ENCODE results near the gene KRT33A. TPM values are rescaled to one million over a fixed set of nuclear protein-coding genes. Genes with fewer than 3 reads are reported as not detected.

The KRT33A gene
- total RNA-seq, 3 donors from 2014 or later (not counting 1 experiment from before 2014, with no cell fraction given), result not detected

DNA sequence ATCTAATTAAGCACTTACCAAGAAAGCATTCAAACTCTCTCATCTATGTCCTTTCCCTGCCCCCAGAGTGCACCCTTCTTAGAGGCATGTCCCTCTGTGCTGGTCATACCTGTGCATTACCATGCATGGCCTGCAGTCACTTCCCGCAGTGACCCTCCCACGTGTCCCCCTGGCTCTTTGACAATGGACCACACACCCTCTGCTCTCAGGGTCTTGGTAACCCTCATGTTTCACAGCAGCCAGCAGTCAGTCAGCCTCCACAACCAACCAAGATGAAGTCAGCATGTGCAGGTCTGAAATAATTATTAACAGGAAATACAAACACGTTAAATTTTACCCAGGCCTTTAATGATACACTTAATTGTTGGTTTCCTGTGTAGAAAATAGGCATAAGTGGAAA, 10.1 kb downstream of the KRT33A start:
- Mint-ChIP-seq H3K9me3 (peaks cover 0 to 5% of the 10 kb centered on the region in 2 donors), H3K36me3 (peaks cover 12% of the 10 kb centered on the region), H3K27me3 (ENCODE audit: low read depth in 2 of 2) (peaks cover 0 to 8% of the 10 kb centered on the region in 2 donors), H3K4me1 (peaks cover 36 to 41% of the 10 kb centered on the region in 2 donors), H3K27ac (peak overlapping the region; percentile 5 to 10), H3K4me3 (no peak overlapping the region)
- Histone ChIP-seq H3K27ac (ENCODE audit: low read length) (peak overlapping the region; percentile 84), H3K27me3 (ENCODE audit: control insufficient read depth, insufficient read depth, low read length) (no peaks in the 10 kb centered on the region), H3K4me3 (ENCODE audit: low read length) (no peak overlapping the region), H3K9me3 (ENCODE audit: control insufficient read depth, insufficient read depth, low read length) (peaks cover 9% of the 10 kb centered on the region), H3K4me1 (ENCODE audit: control insufficient read depth, insufficient read depth, low read length) (peaks cover 41% of the 10 kb centered on the region), H3K36me3 (ENCODE audit: control insufficient read depth, insufficient read depth, low read length) (no peaks in the 10 kb centered on the region)
- TF ChIP-seq, protein P1, sequence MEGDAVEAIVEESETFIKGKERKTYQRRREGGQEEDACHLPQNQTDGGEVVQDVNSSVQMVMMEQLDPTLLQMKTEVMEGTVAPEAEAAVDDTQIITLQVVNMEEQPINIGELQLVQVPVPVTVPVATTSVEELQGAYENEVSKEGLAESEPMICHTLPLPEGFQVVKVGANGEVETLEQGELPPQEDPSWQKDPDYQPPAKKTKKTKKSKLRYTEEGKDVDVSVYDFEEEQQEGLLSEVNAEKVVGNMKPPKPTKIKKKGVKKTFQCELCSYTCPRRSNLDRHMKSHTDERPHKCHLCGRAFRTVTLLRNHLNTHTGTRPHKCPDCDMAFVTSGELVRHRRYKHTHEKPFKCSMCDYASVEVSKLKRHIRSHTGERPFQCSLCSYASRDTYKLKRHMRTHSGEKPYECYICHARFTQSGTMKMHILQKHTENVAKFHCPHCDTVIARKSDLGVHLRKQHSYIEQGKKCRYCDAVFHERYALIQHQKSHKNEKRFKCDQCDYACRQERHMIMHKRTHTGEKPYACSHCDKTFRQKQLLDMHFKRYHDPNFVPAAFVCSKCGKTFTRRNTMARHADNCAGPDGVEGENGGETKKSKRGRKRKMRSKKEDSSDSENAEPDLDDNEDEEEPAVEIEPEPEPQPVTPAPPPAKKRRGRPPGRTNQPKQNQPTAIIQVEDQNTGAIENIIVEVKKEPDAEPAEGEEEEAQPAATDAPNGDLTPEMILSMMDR (IDR thresholded peaks at IDR 0.05), result no peak
- 83% methylated on average over 2 of the region's 3 CpGs for WGBS (ENCODE audit: insufficient coverage)
- intact Hi-C loops (cut with micrococcal nuclease), result no loop called here
- DNase-seq, result no peak
- no peak for ATAC-seq

DNA sequence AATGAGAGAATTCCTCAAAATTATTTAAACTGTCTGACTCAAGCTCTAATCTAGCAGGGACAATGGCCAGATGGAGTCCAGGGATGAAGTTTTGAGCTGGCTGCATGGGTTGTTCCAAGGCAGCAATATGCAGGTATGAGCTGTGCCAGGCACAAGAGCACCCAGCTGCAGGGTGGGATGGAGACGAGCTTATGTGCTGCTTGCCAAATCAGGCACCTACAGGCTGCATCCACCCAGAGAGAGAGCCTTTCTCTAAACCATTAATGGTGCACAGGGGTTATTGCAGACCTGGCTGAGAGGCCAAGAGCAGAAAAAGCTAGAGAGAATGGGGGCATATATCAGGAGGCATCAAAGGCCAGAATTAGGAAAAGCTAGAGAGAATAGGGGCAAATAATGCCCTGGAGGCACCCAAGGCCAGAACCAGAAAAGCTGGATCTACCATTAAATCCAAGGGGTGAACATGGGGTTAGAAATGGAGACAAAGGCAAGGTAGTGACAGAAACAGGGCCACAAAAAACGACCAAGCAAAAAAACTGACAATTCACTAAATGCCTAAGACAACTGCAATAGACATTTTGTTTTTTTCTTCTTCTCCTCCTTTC, 11.0 kb downstream of the KRT33A start:
- H3K9me3 ChIP-seq (ENCODE audit: control insufficient read depth, insufficient read depth, low read length), result peaks cover 9% of the 10 kb centered on the region
- TF ChIP-seq, protein P1 (IDR thresholded peaks at IDR 0.05), result no peak
- peak overlapping the region; percentile 84 for H3K27ac ChIP-seq (ENCODE audit: low read length)
- intact Hi-C loops (cut with micrococcal nuclease), result no loop called here
- DNase-seq, result no peak
- no peak for ATAC-seq
- Mint-ChIP-seq H3K4me1 (peaks cover 36 to 49% of the 10 kb centered on the region in 2 donors), H3K9me3 (peaks cover 0 to 5% of the 10 kb centered on the region in 2 donors), H3K27me3 (ENCODE audit: low read depth in 2 of 2) (peaks cover 0 to 10% of the 10 kb centered on the region in 2 donors), H3K27ac (peak overlapping the region; percentile 10 to 60), H3K36me3 (peaks cover 12% of the 10 kb centered on the region), H3K4me3 (peak overlapping the region; percentile 37)
- H3K4me1 ChIP-seq (ENCODE audit: control insufficient read depth, insufficient read depth, low read length), result peaks cover 49% of the 10 kb centered on the region
- no peaks in the 10 kb centered on the region for H3K27me3 ChIP-seq (ENCODE audit: control insufficient read depth, insufficient read depth, low read length)
- no peaks in the 10 kb centered on the region for H3K36me3 ChIP-seq (ENCODE audit: control insufficient read depth, insufficient read depth, low read length)
- no peak overlapping the region for H3K4me3 ChIP-seq (ENCODE audit: low read length)
- WGBS (ENCODE audit: insufficient coverage), result 59% methylated on average over 2 of the region's 2 CpGs

DNA sequence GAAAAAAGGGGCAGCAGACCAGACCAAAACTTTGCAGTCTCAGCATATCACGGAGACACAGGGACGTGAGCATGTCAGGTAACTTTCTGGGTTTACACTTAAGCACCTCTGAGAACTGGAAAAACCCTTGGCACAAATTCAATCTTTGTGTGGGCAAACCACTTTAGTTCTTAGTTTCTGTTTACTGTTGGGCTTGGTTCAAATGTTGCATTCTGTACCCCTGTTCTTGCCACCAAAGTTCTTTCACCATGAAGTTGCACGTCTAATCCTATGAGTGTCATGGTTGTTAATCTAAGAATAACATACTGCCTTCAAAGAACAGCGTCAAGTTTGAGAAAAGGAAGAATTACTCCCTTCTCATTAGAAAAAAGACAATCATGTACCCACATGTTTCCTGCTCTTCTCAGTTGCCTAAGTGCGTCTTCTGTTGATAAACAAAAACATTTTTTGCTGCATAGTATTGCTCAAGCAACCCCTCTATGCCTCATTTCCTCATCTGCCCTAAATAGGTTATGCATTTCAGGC, 11.6 kb downstream of the KRT33A start:
- Histone ChIP-seq H3K4me3 (ENCODE audit: low read length) (no peak overlapping the region), H3K4me1 (ENCODE audit: control insufficient read depth, insufficient read depth, low read length) (peaks cover 56% of the 10 kb centered on the region), H3K9me3 (ENCODE audit: control insufficient read depth, insufficient read depth, low read length) (peaks cover 9% of the 10 kb centered on the region), H3K27me3 (ENCODE audit: control insufficient read depth, insufficient read depth, low read length) (no peaks in the 10 kb centered on the region), H3K36me3 (ENCODE audit: control insufficient read depth, insufficient read depth, low read length) (no peaks in the 10 kb centered on the region), H3K27ac (ENCODE audit: low read length) (peak overlapping the region; percentile 84)
- Mint-ChIP-seq H3K27ac (peak overlapping the region; percentile 10 to 60), H3K4me1 (peaks cover 36 to 56% of the 10 kb centered on the region in 2 donors), H3K27me3 (ENCODE audit: low read depth in 2 of 2) (peaks cover 0 to 12% of the 10 kb centered on the region in 2 donors), H3K4me3 (peak overlapping the region; percentile 37), H3K36me3 (peaks cover 12% of the 10 kb centered on the region), H3K9me3 (peaks cover 0 to 5% of the 10 kb centered on the region in 2 donors)
- TF ChIP-seq, protein P1 (IDR thresholded peaks at IDR 0.05), result no peak
- DNase-seq, result peak in 1 of 2 donors; percentile 93
- WGBS (ENCODE audit: insufficient coverage), result 13% methylated on average over 5 of the region's 5 CpGs
- ATAC-seq, result peak; percentile 65 to 75 (median 66)
- intact Hi-C loops (cut with micrococcal nuclease), result no loop called here

Measured in natural killer cell (primary cell).